ENCODE results near the gene BRICD5.

DNA sequence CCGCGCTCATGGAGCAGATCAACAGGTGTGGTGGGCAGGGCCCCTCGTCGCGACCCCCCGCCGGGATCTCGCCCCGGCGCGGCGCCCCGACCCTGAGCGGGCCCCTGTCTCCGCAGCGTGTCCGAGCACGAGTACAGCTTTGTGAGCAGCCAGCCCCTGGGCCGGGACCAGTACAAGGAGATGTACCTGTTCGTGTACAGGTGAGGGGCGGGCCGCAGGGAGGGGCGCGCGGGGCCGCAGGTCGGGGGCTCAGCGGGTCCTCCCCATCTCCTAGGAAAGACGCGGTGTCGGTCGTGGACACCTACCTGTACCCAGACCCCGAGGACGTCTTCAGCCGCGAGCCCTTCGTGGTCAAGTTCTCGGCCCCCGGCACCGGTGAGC lies 26.4 kb upstream of the BRICD5 start:
- no peak for TF ChIP-seq POLR2AphosphoS5 (IDR thresholded peaks at IDR 0.05)
- TF ChIP-seq POLR2A (IDR thresholded peaks at IDR 0.05) = no peak
- TF ChIP-seq, protein P1, sequence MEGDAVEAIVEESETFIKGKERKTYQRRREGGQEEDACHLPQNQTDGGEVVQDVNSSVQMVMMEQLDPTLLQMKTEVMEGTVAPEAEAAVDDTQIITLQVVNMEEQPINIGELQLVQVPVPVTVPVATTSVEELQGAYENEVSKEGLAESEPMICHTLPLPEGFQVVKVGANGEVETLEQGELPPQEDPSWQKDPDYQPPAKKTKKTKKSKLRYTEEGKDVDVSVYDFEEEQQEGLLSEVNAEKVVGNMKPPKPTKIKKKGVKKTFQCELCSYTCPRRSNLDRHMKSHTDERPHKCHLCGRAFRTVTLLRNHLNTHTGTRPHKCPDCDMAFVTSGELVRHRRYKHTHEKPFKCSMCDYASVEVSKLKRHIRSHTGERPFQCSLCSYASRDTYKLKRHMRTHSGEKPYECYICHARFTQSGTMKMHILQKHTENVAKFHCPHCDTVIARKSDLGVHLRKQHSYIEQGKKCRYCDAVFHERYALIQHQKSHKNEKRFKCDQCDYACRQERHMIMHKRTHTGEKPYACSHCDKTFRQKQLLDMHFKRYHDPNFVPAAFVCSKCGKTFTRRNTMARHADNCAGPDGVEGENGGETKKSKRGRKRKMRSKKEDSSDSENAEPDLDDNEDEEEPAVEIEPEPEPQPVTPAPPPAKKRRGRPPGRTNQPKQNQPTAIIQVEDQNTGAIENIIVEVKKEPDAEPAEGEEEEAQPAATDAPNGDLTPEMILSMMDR (IDR thresholded peaks at IDR 0.05 in 8 of 11, conservative IDR thresholded peaks at IDR 0.05 in 3 of 11) = no peak
